ENCODE data around the gene SPOCD1.

The SPOCD1 gene

DNA sequence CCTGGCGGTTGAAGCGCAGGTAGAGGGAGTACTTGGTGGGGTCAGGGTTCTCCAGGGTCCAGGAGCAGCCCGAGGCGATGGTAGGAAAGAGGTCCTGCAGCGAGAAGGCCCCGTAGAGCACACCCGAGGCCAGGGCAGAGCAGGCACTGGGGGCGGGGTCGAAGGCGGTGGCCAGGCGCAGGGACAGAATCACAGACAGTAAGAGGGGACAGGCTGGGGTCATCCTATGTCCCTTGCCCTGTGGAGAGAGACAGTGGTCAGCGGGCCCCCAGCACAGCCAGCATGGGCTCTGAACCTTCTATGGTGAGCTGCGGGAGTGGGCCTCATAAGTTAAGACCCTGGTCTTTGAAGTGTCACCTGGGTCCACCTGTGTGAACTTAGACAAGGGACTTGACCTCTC lies 59.2 kb downstream of the SPOCD1 start:
- Histone ChIP-seq H3K4me3 (ENCODE audit: low read depth, low read length) (no peak overlapping the region), H3K4me1 (ENCODE audit: control insufficient read depth, insufficient read depth, low read length) (no peaks in the 10 kb centered on the region), H3K27ac (ENCODE audit: extremely low read depth, low read depth, low read length) (no peak overlapping the region), H3K9me3 (ENCODE audit: control insufficient read depth, insufficient read depth, low read depth, low read length) (no peaks in the 10 kb centered on the region), H3K36me3 (ENCODE audit: control insufficient read depth in 2 of 2, insufficient read depth in 1 of 2, low read length in 2 of 2) (peaks cover 0 to 22% of the 10 kb centered on the region in 2 experiments; a peak in 1 of 3 replicates)
- POLR2A ChIA-PET = no interaction called here
- TF ChIP-seq, protein P1, sequence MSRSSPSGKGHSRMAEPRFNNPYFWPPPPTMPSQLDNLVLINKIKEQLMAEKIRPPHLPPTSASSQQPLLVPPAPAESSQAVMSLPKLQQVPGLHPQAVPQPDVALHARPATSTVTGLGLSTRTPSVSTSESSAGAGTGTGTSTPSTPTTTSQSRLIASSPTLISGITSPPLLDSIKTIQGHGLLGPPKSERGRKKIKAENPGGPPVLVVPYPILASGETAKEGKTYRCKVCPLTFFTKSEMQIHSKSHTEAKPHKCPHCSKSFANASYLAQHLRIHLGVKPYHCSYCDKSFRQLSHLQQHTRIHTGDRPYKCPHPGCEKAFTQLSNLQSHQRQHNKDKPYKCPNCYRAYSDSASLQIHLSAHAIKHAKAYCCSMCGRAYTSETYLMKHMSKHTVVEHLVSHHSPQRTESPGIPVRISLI (tag by site-specific recombination; IDR thresholded peaks at IDR 0.05) = no peak
- TF ChIP-seq ZNF837 (tag by site-specific recombination; IDR thresholded peaks at IDR 0.05) (no peak), ZNF654 (tag by site-specific recombination; IDR thresholded peaks at IDR 0.05; ENCODE audit: low read depth) (no peak), ZNF610 (tag by site-specific recombination; IDR thresholded peaks at IDR 0.05; ENCODE audit: borderline replicate concordance) (no peak), ZNF76 (tag by site-specific recombination; IDR thresholded peaks at IDR 0.05; ENCODE audit: borderline replicate concordance, low read depth) (no peak), ZBTB48 (tag by site-specific recombination; IDR thresholded peaks at IDR 0.05) (no peak), ZNF10 (tag by site-specific recombination; IDR thresholded peaks at IDR 0.05) (no peak)
- TF ChIP-seq, protein P2, sequence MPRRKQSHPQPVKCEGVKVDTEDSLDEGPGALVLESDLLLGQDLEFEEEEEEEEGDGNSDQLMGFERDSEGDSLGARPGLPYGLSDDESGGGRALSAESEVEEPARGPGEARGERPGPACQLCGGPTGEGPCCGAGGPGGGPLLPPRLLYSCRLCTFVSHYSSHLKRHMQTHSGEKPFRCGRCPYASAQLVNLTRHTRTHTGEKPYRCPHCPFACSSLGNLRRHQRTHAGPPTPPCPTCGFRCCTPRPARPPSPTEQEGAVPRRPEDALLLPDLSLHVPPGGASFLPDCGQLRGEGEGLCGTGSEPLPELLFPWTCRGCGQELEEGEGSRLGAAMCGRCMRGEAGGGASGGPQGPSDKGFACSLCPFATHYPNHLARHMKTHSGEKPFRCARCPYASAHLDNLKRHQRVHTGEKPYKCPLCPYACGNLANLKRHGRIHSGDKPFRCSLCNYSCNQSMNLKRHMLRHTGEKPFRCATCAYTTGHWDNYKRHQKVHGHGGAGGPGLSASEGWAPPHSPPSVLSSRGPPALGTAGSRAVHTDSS (tag by site-specific recombination; IDR thresholded peaks at IDR 0.05) = no peak
- TF ChIP-seq, protein P3, sequence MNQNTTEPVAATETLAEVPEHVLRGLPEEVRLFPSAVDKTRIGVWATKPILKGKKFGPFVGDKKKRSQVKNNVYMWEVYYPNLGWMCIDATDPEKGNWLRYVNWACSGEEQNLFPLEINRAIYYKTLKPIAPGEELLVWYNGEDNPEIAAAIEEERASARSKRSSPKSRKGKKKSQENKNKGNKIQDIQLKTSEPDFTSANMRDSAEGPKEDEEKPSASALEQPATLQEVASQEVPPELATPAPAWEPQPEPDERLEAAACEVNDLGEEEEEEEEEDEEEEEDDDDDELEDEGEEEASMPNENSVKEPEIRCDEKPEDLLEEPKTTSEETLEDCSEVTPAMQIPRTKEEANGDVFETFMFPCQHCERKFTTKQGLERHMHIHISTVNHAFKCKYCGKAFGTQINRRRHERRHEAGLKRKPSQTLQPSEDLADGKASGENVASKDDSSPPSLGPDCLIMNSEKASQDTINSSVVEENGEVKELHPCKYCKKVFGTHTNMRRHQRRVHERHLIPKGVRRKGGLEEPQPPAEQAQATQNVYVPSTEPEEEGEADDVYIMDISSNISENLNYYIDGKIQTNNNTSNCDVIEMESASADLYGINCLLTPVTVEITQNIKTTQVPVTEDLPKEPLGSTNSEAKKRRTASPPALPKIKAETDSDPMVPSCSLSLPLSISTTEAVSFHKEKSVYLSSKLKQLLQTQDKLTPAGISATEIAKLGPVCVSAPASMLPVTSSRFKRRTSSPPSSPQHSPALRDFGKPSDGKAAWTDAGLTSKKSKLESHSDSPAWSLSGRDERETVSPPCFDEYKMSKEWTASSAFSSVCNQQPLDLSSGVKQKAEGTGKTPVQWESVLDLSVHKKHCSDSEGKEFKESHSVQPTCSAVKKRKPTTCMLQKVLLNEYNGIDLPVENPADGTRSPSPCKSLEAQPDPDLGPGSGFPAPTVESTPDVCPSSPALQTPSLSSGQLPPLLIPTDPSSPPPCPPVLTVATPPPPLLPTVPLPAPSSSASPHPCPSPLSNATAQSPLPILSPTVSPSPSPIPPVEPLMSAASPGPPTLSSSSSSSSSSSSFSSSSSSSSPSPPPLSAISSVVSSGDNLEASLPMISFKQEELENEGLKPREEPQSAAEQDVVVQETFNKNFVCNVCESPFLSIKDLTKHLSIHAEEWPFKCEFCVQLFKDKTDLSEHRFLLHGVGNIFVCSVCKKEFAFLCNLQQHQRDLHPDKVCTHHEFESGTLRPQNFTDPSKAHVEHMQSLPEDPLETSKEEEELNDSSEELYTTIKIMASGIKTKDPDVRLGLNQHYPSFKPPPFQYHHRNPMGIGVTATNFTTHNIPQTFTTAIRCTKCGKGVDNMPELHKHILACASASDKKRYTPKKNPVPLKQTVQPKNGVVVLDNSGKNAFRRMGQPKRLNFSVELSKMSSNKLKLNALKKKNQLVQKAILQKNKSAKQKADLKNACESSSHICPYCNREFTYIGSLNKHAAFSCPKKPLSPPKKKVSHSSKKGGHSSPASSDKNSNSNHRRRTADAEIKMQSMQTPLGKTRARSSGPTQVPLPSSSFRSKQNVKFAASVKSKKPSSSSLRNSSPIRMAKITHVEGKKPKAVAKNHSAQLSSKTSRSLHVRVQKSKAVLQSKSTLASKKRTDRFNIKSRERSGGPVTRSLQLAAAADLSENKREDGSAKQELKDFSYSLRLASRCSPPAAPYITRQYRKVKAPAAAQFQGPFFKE (tag by site-specific recombination; IDR thresholded peaks at IDR 0.05; ENCODE audit: borderline replicate concordance) = no peak
- CTCF ChIA-PET = interaction anchor here (1.6 to 2.8 kb wide), 2 partner anchors 11 to 33 kb away, joined by 7 to 16 read pairs; no protein-coding TSS in a partner anchor

DNA sequence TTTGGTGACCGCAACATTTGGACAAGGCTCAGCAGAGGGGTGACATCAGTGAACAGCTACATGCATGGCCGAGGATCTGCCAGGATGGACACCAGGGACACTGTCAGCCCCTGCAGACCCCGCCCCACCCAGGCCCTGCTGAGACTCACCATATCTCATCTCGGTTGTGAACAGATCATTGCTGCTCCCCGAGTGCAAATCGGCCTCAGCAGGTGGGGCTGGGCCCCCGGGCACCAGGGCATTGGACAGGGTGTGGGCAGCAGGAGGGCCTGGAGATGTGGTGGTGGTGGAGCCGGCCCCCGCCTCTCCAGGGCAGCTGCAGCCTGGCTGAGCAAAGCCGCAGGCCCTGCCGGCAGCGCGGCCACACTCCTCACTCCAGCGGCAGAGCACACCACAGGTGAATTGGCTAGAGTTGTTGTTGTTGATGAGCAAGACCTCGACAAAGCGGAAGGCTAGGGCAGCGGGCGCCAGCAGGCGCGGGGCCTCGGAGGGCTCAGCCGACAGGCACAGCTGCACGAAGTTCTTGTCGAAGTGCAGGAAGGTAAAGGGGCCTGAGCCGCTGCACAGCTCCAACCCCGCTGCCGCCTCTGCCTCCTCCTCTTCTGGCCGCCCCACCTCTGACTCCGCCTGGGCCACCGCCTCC lies 59.9 kb downstream of the SPOCD1 start:
- ChIA-PET CTCF (interaction anchor here (1.2 to 1.6 kb wide), 2 partner anchors 10 to 33 kb away, joined by 5 to 7 read pairs; no protein-coding TSS in a partner anchor), POLR2A (no interaction called here)
- no peaks in the 10 kb centered on the region for H3K9me3 ChIP-seq (ENCODE audit: control insufficient read depth, insufficient read depth, low read depth, low read length)
- H3K4me1 ChIP-seq (ENCODE audit: control insufficient read depth, insufficient read depth, low read length) = no peaks in the 10 kb centered on the region
- H3K4me3 ChIP-seq (ENCODE audit: low read depth, low read length) = no peak overlapping the region
- H3K36me3 ChIP-seq (ENCODE audit: control insufficient read depth in 2 of 2, insufficient read depth in 1 of 2, low read length in 2 of 2) = peaks cover 0 to 22% of the 10 kb centered on the region in 2 experiments; a peak in 1 of 3 replicates
- no peak overlapping the region for H3K27ac ChIP-seq (ENCODE audit: extremely low read depth, low read depth, low read length)
- no peak for TF ChIP-seq MEIS1 (CRISPR knock-in tag; IDR thresholded peaks at IDR 0.05; ENCODE audit: borderline replicate concordance)
- TF ChIP-seq ZNF426 (tag by site-specific recombination; IDR thresholded peaks at IDR 0.05) = no peak
- no peak for TF ChIP-seq ZNF10 (tag by site-specific recombination; IDR thresholded peaks at IDR 0.05)
- TF ChIP-seq, protein P4, sequence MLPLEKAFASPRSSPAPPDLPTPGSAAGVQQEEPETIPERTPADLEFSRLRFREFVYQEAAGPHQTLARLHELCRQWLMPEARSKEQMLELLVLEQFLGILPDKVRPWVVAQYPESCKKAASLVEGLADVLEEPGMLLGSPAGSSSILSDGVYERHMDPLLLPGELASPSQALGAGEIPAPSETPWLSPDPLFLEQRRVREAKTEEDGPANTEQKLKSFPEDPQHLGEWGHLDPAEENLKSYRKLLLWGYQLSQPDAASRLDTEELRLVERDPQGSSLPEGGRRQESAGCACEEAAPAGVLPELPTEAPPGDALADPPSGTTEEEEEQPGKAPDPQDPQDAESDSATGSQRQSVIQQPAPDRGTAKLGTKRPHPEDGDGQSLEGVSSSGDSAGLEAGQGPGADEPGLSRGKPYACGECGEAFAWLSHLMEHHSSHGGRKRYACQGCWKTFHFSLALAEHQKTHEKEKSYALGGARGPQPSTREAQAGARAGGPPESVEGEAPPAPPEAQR (tag by site-specific recombination; IDR thresholded peaks at IDR 0.05) = no peak
- no peak for TF ChIP-seq ZNF521 (tag by site-specific recombination; IDR thresholded peaks at IDR 0.05)
- TF ChIP-seq ZNF600 (tag by site-specific recombination; IDR thresholded peaks at IDR 0.05) = no peak
- TF ChIP-seq ZSCAN30 (tag by site-specific recombination; IDR thresholded peaks at IDR 0.05) = no peak
- TF ChIP-seq ZNF202 (tag by site-specific recombination; IDR thresholded peaks at IDR 0.05; ENCODE audit: borderline replicate concordance) = no peak
- TF ChIP-seq, protein P5, sequence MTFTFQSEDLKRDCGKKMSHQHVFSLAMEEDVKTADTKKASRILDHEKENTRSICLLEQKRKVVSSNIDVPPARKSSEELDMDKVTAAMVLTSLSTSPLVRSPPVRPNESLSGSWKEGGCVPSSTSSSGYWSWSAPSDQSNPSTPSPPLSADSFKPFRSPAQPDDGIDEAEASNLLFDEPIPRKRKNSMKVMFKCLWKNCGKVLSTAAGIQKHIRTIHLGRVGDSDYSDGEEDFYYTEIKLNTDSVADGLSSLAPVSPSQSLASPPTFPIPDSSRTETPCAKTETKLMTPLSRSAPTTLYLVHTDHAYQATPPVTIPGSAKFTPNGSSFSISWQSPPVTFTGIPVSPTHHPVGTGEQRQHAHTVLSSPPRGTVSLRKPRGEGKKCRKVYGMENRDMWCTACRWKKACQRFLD (tag by site-specific recombination; IDR thresholded peaks at IDR 0.05) = no peak
- TF ChIP-seq ZBTB21 (tag by site-specific recombination; IDR thresholded peaks at IDR 0.05) = no peak
- TF ChIP-seq SCRT1 (tag by site-specific recombination; IDR thresholded peaks at IDR 0.05; ENCODE audit: borderline replicate concordance) = no peak

All from HEK293 (cell line).